SK-N-SH treated with all-trans-retinoic acid at 6 μM for 48 hours (cell line): ENCODE results near the gene EOGT.
A peak's percentile ranks its signal among the peaks of the same experiment; 100 is the strongest.

ENCODE experiments used
- ATAC-seq: fragments of 200-7000 bp; cut with Tn5 transposase; 3 replicates; pipeline ENCODE4 v1.9.1; 2020; ENCODE audit warnings: mild to moderate bottlenecking, moderate library complexity
- ARNTL ChIP-seq: fragments of 450-650 bp; formaldehyde crosslinking; IDR thresholded peaks from 2 replicates; pipeline ENCODE4 v1.5.0; 2020; ENCODE audit warnings: low read depth, mild to moderate bottlenecking, moderate library complexity, borderline replicate concordance
- BACH2 ChIP-seq: fragments of 250-450 bp; sonication (Bioruptor Pico); IDR thresholded peaks from 2 replicates; pipeline ENCODE4 v1.9.0; 2021; ENCODE audit warnings: mild to moderate bottlenecking, borderline replicate concordance
- CSDC2 ChIP-seq: fragments of 250-450 bp; sonication (Bioruptor Pico); IDR thresholded peaks from 2 replicates; pipeline ENCODE4 v1.5.0; 2020; ENCODE audit warnings: mild to moderate bottlenecking, moderate library complexity
- ESRRG ChIP-seq: fragments of 250-450 bp; sonication (Bioruptor Pico); IDR thresholded peaks from 2 replicates; pipeline ENCODE4 v1.6.1; 2021; ENCODE audit warnings: mild to moderate bottlenecking
- GLIS3 ChIP-seq: fragments of 250-450 bp; sonication (Bioruptor Pico); IDR thresholded peaks from 2 replicates; pipeline ENCODE4 v1.5.0; 2020; ENCODE audit warnings: mild to moderate bottlenecking, moderate library complexity
- ISL1 ChIP-seq: fragments of 250-450 bp; sonication (Bioruptor Pico); IDR thresholded peaks from 2 replicates; pipeline ENCODE4 v2.1.2; 2022; ENCODE audit warnings: mild to moderate bottlenecking, moderate library complexity
- OSR1 ChIP-seq: fragments of 250-450 bp; sonication (Bioruptor Pico); IDR thresholded peaks from 2 replicates; pipeline ENCODE4 v1.8.0; 2022; ENCODE audit warnings: moderate library complexity, mild to moderate bottlenecking, inconsistent platforms
- POU6F1 ChIP-seq: fragments of 250-450 bp; sonication (Bioruptor Pico); IDR thresholded peaks from 2 replicates; pipeline ENCODE4 v1.8.0; 2021; ENCODE audit warnings: low read depth, mild to moderate bottlenecking, moderate library complexity, borderline replicate concordance
- RARB ChIP-seq: fragments of 250-450 bp; sonication (Bioruptor Pico); IDR thresholded peaks from 2 replicates; pipeline ENCODE4 v1.8.0; 2021; ENCODE audit warnings: mild to moderate bottlenecking, moderate library complexity
- SNAI2 ChIP-seq: fragments of 250-450 bp; sonication (Bioruptor Pico); IDR thresholded peaks from 2 replicates; pipeline ENCODE4 v1.5.0; 2020; ENCODE audit warnings: mild to moderate bottlenecking, moderate library complexity
- TOX ChIP-seq: fragments of 250-450 bp; sonication (Bioruptor Pico); IDR thresholded peaks from 2 replicates; pipeline ENCODE4 v1.8.0; 2021; ENCODE audit warnings: mild to moderate bottlenecking, moderate library complexity, borderline replicate concordance
- TSHZ2 ChIP-seq: fragments of 250-450 bp; sonication (Bioruptor Pico); IDR thresholded peaks from 2 replicates; pipeline ENCODE4 v1.5.0; 2020; ENCODE audit warnings: mild to moderate bottlenecking, moderate library complexity
- ZC3H10 ChIP-seq: fragments of 250-450 bp; sonication (Bioruptor Pico); IDR thresholded peaks from 2 replicates; pipeline ENCODE4 v1.5.1; 2021; ENCODE audit warnings: mild to moderate bottlenecking, moderate library complexity
- ZFP3 ChIP-seq: fragments of 250-450 bp; sonication (Bioruptor Pico); IDR thresholded peaks from 2 replicates; pipeline ENCODE4 v1.5.0; 2020; ENCODE audit warnings: mild to moderate bottlenecking, moderate library complexity
- ZFP30 ChIP-seq: fragments of 450-650 bp; formaldehyde crosslinking; IDR thresholded peaks from 2 replicates; pipeline ENCODE4 v1.5.0; 2022; ENCODE audit warnings: mild to moderate bottlenecking, moderate library complexity
- ZNF70 ChIP-seq: fragments of 450-650 bp; formaldehyde crosslinking; IDR thresholded peaks from 2 replicates; pipeline ENCODE4 v1.5.0; 2020; ENCODE audit warnings: mild to moderate bottlenecking, moderate library complexity
- TF ChIP-seq, protein P1 (sequence below): fragments of 250-450 bp; sonication (Bioruptor Pico); IDR thresholded peaks from 2 replicates; pipeline ENCODE4 v1.8.0; 2020; ENCODE audit warnings: mild to moderate bottlenecking, moderate library complexity, borderline replicate concordance
- TF ChIP-seq, protein P2 (sequence below): fragments of 250-450 bp; sonication (Bioruptor Pico); IDR thresholded peaks from 2 replicates; pipeline ENCODE4 v1.5.1; 2020; ENCODE audit warnings: low read depth, mild to moderate bottlenecking, moderate library complexity
- TF ChIP-seq, protein P3 (sequence below): fragments of 250-450 bp; sonication (Bioruptor Pico); IDR thresholded peaks from 2 replicates; pipeline ENCODE4 v1.5.1; 2021; ENCODE audit warnings: mild to moderate bottlenecking, moderate library complexity

The EOGT gene

DNA sequence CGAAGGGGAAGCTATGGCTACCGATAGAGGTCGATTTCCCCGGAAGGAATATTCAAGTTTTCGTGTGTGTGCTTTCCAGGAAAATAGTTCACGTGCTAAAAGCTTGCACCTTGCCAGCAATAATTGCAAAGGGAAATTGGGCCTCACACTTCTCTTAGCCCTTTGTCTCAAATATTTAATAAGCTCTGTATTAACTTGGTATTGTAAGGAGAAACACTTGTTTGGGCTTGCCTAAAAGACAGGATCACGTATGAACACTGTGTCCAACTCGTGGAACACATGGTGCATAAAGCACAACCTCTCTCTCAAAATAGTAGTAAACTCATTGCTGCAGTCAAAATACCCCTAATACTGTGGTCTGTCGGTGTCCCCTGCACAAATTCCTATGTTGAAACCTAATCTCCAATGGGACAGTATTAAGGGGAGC, 39.0 kb upstream of the EOGT start:
- ATAC-seq, result peak; percentile 3
- TF ChIP-seq OSR1, result no peak
- no peak for TF ChIP-seq ESRRG
- no peak for TF ChIP-seq RARB (CRISPR knock-in tag)
- TF ChIP-seq ARNTL, result no peak
- no peak for TF ChIP-seq CSDC2 (CRISPR knock-in tag)
- TF ChIP-seq GLIS3 (CRISPR knock-in tag), result no peak
- TF ChIP-seq, protein P1, sequence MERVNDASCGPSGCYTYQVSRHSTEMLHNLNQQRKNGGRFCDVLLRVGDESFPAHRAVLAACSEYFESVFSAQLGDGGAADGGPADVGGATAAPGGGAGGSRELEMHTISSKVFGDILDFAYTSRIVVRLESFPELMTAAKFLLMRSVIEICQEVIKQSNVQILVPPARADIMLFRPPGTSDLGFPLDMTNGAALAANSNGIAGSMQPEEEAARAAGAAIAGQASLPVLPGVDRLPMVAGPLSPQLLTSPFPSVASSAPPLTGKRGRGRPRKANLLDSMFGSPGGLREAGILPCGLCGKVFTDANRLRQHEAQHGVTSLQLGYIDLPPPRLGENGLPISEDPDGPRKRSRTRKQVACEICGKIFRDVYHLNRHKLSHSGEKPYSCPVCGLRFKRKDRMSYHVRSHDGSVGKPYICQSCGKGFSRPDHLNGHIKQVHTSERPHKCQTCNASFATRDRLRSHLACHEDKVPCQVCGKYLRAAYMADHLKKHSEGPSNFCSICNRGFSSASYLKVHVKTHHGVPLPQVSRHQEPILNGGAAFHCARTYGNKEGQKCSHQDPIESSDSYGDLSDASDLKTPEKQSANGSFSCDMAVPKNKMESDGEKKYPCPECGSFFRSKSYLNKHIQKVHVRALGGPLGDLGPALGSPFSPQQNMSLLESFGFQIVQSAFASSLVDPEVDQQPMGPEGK (CRISPR knock-in tag), result no peak

DNA sequence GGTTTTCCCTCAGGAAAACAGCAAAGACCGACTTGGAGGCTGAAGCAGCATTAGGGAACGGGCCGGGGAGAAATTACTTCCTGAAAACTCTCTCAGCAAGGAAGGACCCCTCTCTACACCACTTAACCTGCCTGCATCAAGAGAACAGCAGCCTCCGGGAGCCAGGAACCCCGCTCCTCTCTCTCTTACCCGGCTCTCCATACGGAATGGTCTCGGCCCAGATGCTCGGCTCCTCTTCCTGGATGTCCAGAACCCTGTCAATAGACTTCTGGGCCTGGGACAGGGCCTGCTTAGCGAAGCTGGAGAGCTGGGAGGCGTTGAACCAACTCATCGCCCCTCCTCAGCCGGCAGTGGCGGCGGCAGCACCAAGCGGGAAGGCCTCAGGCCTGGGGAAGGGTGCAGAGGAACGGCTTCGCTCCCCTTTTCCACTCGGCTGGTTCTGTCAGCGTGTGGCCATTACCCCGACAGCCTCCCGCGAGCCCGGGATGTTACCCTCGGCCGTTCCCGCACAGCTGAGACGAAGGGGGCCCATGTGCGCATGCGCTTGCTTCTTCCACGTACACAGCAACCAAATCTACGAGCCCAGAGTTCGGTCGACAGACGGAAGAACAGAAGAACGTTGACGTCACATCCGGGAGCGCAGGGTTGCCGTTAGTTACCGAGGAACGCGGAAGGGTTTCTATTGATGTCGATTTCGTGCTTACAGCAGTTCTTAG, 38.4 kb upstream of the EOGT start, which contains the start of gene TMF1:
TMF1 (minus strand) TSS at position 578 of the 716 bp plus-strand sequence; CDS start at position 331, 247 bp downstream.
- ATAC-seq, result peak; percentile 95
- TF ChIP-seq BACH2 (CRISPR knock-in tag) (no peak), ZFP30 (CRISPR knock-in tag) (no peak), TSHZ2 (CRISPR knock-in tag) (no peak), ZFP3 (no peak), SNAI2 (CRISPR knock-in tag) (no peak)

GRCh38 chr3:69048990-69049389, 35.5 kb upstream of the EOGT start:
- no peak for ATAC-seq
- TF ChIP-seq CSDC2 (CRISPR knock-in tag), result no peak

- no peak for ATAC-seq
- no peak for TF ChIP-seq POU6F1 (CRISPR knock-in tag)
- no peak for TF ChIP-seq TOX (CRISPR knock-in tag)
- no peak for TF ChIP-seq ESRRG
- TF ChIP-seq, protein P2, sequence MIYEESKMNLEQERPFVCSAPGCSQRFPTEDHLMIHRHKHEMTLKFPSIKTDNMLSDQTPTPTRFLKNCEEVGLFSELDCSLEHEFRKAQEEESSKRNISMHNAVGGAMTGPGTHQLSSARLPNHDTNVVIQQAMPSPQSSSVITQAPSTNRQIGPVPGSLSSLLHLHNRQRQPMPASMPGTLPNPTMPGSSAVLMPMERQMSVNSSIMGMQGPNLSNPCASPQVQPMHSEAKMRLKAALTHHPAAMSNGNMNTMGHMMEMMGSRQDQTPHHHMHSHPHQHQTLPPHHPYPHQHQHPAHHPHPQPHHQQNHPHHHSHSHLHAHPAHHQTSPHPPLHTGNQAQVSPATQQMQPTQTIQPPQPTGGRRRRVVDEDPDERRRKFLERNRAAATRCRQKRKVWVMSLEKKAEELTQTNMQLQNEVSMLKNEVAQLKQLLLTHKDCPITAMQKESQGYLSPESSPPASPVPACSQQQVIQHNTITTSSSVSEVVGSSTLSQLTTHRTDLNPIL (CRISPR knock-in tag), result no peak
- TF ChIP-seq SNAI2 (CRISPR knock-in tag), result no peak
- TF ChIP-seq, protein P3, sequence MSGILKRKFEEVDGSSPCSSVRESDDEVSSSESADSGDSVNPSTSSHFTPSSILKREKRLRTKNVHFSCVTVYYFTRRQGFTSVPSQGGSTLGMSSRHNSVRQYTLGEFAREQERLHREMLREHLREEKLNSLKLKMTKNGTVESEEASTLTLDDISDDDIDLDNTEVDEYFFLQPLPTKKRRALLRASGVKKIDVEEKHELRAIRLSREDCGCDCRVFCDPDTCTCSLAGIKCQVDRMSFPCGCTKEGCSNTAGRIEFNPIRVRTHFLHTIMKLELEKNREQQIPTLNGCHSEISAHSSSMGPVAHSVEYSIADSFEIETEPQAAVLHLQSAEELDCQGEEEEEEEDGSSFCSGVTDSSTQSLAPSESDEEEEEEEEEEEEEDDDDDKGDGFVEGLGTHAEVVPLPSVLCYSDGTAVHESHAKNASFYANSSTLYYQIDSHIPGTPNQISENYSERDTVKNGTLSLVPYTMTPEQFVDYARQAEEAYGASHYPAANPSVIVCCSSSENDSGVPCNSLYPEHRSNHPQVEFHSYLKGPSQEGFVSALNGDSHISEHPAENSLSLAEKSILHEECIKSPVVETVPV (CRISPR knock-in tag), result no peak
- no peak for TF ChIP-seq ZNF70 (CRISPR knock-in tag)
- TF ChIP-seq ISL1 (CRISPR knock-in tag), result no peak
- no peak for TF ChIP-seq ZC3H10 (CRISPR knock-in tag)
Observed at GRCh38 chr3:69044608-69045007, 31.1 kb upstream of the EOGT start.
